H1 (cell line): Measurements from ENCODE around the gene HES4. TPM values are rescaled to one million over a fixed set of nuclear protein-coding genes. Genes with fewer than 3 reads are reported as not detected.

Experiments used
- polyA plus RNA-seq, 7 experiments: library from polyadenylated mRNA; depleted of rRNA in 3 of 7; stranded (reverse) in 5 of 7; unstranded in 2 of 7; fragments of >200 nt in 5 of 7; fragments of 200-250 nt in 2 of 7; gene quantifications; 1 replicate in 5 of 7; 2 replicates in 1 of 7; 4 replicates in 1 of 7; pipeline versions ENCODE4 v1.2.1 to v1.2.3, GENCODE V29; 2011 to 2013; ENCODE audit warnings: missing spikeins in 2 of 7, mixed read lengths in 2 of 7
- small RNA-seq: library from polyadenylated mRNA; stranded (forward); fragments of <200 nt; extraction: miRNeasy Mini kit (QIAGEN cat#:217004); gene quantifications from one replicate; pipeline ENCODE3, GENCODE V24; 2013; ENCODE audit not compliant: insufficient read depth
- total RNA-seq: library from RNA; stranded (reverse); fragmentation: NEBNext Ultra II Directional; extraction: Animal tissue kit (Norgen Biotek cat#: 25700); gene quantifications from 2 replicates; pipeline ENCODE4 v1.2.1, GENCODE V29; 2021

Gene HES4
- total and polyA plus RNA-seq, 2 of the 8 experiments (the other 6 are each of a cell fraction or from before 2014, with no cell fraction given), result 2.8 to 3.5 TPM

Small RNAs within 50 kb of the gene (small RNA-seq; reads per million reads assigned to genes)
- gene AL645608.3, result not detected

Other genes with a start within 250 kb of the HES4 start
- gene SAMD11, start 76.2 kb downstream of the HES4 start, total RNA-seq, result 0.25 and 0.30 TPM in 2 replicates
- 0.18 and 0.66 TPM in 2 replicates for gene SAMD11, start 76.2 kb downstream of the HES4 start, polyA plus RNA-seq (2011; rRNA removed)
- 130 TPM in 2 replicates for gene NOC2L, start 40.8 kb downstream of the HES4 start, total RNA-seq
- 74.7 and 115 TPM in 2 replicates for gene NOC2L, start 40.8 kb downstream of the HES4 start, polyA plus RNA-seq (2011; rRNA removed)
- 30.1 and 32.6 TPM in 2 replicates for gene KLHL17, start 39.5 kb downstream of the HES4 start, total RNA-seq
- gene KLHL17, start 39.5 kb downstream of the HES4 start, polyA plus RNA-seq (2011; rRNA removed), result 36.1 and 62.3 TPM in 2 replicates
- 1.5 TPM in 2 replicates for gene PLEKHN1, start 33.6 kb downstream of the HES4 start, total RNA-seq
- gene PLEKHN1, start 33.6 kb downstream of the HES4 start, polyA plus RNA-seq (2011; rRNA removed), result 0.39 and 1.2 TPM in 2 replicates
- not detected in 2 replicates for gene PERM1, start 18.0 kb downstream of the HES4 start, total RNA-seq
- not detected in 2 replicates for gene PERM1, start 18.0 kb downstream of the HES4 start, polyA plus RNA-seq (2011; rRNA removed)
- gene ISG15, start 13.4 kb upstream of the HES4 start, total RNA-seq, result 27.7 and 29.3 TPM in 2 replicates
- gene ISG15, start 13.4 kb upstream of the HES4 start, polyA plus RNA-seq (2011; rRNA removed), result 121 and 123 TPM in 2 replicates
- 155 and 162 TPM in 2 replicates for gene AGRN, start 20.0 kb upstream of the HES4 start, total RNA-seq
- 52.3 and 104 TPM in 2 replicates for gene AGRN, start 20.0 kb upstream of the HES4 start, polyA plus RNA-seq (2011; rRNA removed)
- not detected in 2 replicates for gene RNF223, start 74.2 kb upstream of the HES4 start, total RNA-seq
- gene RNF223, start 74.2 kb upstream of the HES4 start, polyA plus RNA-seq (2011; rRNA removed), result not detected in 2 replicates
- gene C1orf159, start 116.0 kb upstream of the HES4 start, total RNA-seq, result 10.9 and 12.4 TPM in 2 replicates
- gene C1orf159, start 116.0 kb upstream of the HES4 start, polyA plus RNA-seq (2011; rRNA removed), result 10.0 and 15.7 TPM in 2 replicates
- 1.6 and 1.7 TPM in 2 replicates for gene TTLL10, start 173.8 kb upstream of the HES4 start, total RNA-seq
- 1.1 and 2.0 TPM in 2 replicates for gene TTLL10, start 173.8 kb upstream of the HES4 start, polyA plus RNA-seq (2011; rRNA removed)
- gene TNFRSF18, start 206.5 kb upstream of the HES4 start, total RNA-seq, result 0.92 and 1.5 TPM in 2 replicates
- gene TNFRSF18, start 206.5 kb upstream of the HES4 start, polyA plus RNA-seq (2011; rRNA removed), result 2.5 and 2.7 TPM in 2 replicates
- gene TNFRSF4, start 214.1 kb upstream of the HES4 start, total RNA-seq, result not detected in 2 replicates
- gene TNFRSF4, start 214.1 kb upstream of the HES4 start, polyA plus RNA-seq (2011; rRNA removed), result 0.06 TPM in 1 of 2 replicates, not detected in the other
- gene SDF4, start 231.9 kb upstream of the HES4 start, total RNA-seq, result 72.2 and 75.6 TPM in 2 replicates
- gene SDF4, start 231.9 kb upstream of the HES4 start, polyA plus RNA-seq (2011; rRNA removed), result 45.5 and 69.8 TPM in 2 replicates
- gene B3GALT6, start 232.1 kb upstream of the HES4 start, total RNA-seq, result 18.2 and 18.4 TPM in 2 replicates
- 20.4 and 23.1 TPM in 2 replicates for gene B3GALT6, start 232.1 kb upstream of the HES4 start, polyA plus RNA-seq (2011; rRNA removed)
- gene C1QTNF12, start 246.6 kb upstream of the HES4 start, total RNA-seq, result 3.7 and 4.9 TPM in 2 replicates
- gene C1QTNF12, start 246.6 kb upstream of the HES4 start, polyA plus RNA-seq (2011; rRNA removed), result 2.1 and 4.8 TPM in 2 replicates